ENCODE measurements around the gene STH.

DNA sequence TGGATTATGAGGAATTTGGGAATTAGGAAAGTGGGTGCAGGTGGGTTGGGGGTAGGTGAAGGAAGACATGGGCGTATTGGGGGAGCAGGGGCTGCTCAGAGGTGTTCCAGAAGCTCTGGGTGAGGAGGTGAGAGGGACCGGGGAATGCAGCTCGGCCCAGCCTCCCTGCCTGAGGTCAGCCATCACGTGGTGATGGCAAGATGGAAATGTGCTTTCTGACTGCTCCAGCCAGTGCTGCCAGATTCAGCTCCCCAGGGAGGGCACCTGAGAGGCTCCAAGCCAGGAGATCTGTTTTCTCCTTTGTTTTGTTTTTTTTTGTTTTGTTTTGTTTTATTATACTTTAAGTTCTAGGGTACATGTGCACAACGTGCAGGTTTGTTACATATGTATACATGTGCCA lies 35.2 kb upstream of the STH start:
- TF ChIP-seq POLR2A (IDR thresholded peaks at IDR 0.05) (no peak), EP300 (IDR thresholded peaks at IDR 0.05) (no peak), POLR2AphosphoS5 (IDR thresholded peaks at IDR 0.05) (no peak)
- TF ChIP-seq, protein P1, sequence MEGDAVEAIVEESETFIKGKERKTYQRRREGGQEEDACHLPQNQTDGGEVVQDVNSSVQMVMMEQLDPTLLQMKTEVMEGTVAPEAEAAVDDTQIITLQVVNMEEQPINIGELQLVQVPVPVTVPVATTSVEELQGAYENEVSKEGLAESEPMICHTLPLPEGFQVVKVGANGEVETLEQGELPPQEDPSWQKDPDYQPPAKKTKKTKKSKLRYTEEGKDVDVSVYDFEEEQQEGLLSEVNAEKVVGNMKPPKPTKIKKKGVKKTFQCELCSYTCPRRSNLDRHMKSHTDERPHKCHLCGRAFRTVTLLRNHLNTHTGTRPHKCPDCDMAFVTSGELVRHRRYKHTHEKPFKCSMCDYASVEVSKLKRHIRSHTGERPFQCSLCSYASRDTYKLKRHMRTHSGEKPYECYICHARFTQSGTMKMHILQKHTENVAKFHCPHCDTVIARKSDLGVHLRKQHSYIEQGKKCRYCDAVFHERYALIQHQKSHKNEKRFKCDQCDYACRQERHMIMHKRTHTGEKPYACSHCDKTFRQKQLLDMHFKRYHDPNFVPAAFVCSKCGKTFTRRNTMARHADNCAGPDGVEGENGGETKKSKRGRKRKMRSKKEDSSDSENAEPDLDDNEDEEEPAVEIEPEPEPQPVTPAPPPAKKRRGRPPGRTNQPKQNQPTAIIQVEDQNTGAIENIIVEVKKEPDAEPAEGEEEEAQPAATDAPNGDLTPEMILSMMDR (IDR thresholded peaks at IDR 0.05): no peak

Measured in sigmoid colon (tissue), 4 donors.